Measurements from ENCODE around the gene FKBP2. TPM values are rescaled to one million over a fixed set of nuclear protein-coding genes. Genes with fewer than 3 reads are reported as not detected.

Gene FKBP2
- total RNA-seq, 2 experiments from 2014 or later, result 26.4 to 27.9 TPM

Other genes with a start within 250 kb of the FKBP2 start
- gene FLRT1, start 205.2 kb upstream of the FKBP2 start, total RNA-seq, result under 1 TPM; 0.05 to 0.23 TPM
- 1 to 10 TPM; 8.8 to 9.1 TPM for gene MACROD1, start 75.0 kb upstream of the FKBP2 start, total RNA-seq
- gene STIP1, start 54.9 kb upstream of the FKBP2 start, total RNA-seq, result 100 to 1,000 TPM; 258 to 269 TPM
- gene FERMT3, start 34.4 kb upstream of the FKBP2 start, total RNA-seq, result 100 to 1,000 TPM; 195 to 199 TPM
- 10 to 100 TPM; 34.7 to 35.3 TPM for gene TRPT1, start 14.9 kb upstream of the FKBP2 start, total RNA-seq
- 10 to 100 TPM; 84.8 to 90.6 TPM for gene NUDT22, start 14.8 kb upstream of the FKBP2 start, total RNA-seq
- 10 to 100 TPM; 40.8 to 42.0 TPM for gene DNAJC4, start 10.5 kb upstream of the FKBP2 start, total RNA-seq
- 10 to 100 TPM; 49.1 to 58.5 TPM for gene VEGFB, start 6.5 kb upstream of the FKBP2 start, total RNA-seq
- gene PPP1R14B, start 5.8 kb downstream of the FKBP2 start, total RNA-seq, result 100 to 1,000 TPM in 1 of 2 experiments, 10 to 100 TPM in 1; 96.9 to 105 TPM
- gene PLCB3, start 10.4 kb downstream of the FKBP2 start, total RNA-seq, result 10 to 100 TPM; 12.5 to 14.0 TPM
- 10 to 100 TPM; 36.5 to 39.2 TPM for gene BAD, start 43.6 kb downstream of the FKBP2 start, total RNA-seq
- 10 to 100 TPM; 31.4 to 37.9 TPM for gene GPR137, start 44.8 kb downstream of the FKBP2 start, total RNA-seq
- gene KCNK4, start 50.2 kb downstream of the FKBP2 start, total RNA-seq, result under 1 TPM in 1 of 2 experiments, not detected in 1; 0.15 TPM
- gene CATSPERZ, start 59.3 kb downstream of the FKBP2 start, total RNA-seq, result not detected
- gene ESRRA, start 64.4 kb downstream of the FKBP2 start, total RNA-seq, result 10 to 100 TPM; 38.5 to 42.2 TPM
- gene TRMT112, start 76.5 kb downstream of the FKBP2 start, total RNA-seq, result 100 to 1,000 TPM; 137 to 145 TPM
- gene PRDX5, start 77.0 kb downstream of the FKBP2 start, total RNA-seq, result 100 to 1,000 TPM; 137 to 139 TPM
- 100 to 1,000 TPM in 1 of 2 experiments, 10 to 100 TPM in 1; 99.1 to 106 TPM for gene CCDC88B, start 99.1 kb downstream of the FKBP2 start, total RNA-seq
- 10 to 100 TPM; 40.2 to 43.5 TPM for gene RPS6KA4, start 118.1 kb downstream of the FKBP2 start, total RNA-seq